ENCODE data around the gene OR5B21. TPM values are rescaled to one million over a fixed set of nuclear protein-coding genes. Genes with fewer than 3 reads are reported as not detected.
A peak's percentile ranks its signal among the peaks of the same experiment; 100 is the strongest.

The OR5B21 gene
- total RNA-seq, 2 experiments from 2014 or later = not detected

DNA sequence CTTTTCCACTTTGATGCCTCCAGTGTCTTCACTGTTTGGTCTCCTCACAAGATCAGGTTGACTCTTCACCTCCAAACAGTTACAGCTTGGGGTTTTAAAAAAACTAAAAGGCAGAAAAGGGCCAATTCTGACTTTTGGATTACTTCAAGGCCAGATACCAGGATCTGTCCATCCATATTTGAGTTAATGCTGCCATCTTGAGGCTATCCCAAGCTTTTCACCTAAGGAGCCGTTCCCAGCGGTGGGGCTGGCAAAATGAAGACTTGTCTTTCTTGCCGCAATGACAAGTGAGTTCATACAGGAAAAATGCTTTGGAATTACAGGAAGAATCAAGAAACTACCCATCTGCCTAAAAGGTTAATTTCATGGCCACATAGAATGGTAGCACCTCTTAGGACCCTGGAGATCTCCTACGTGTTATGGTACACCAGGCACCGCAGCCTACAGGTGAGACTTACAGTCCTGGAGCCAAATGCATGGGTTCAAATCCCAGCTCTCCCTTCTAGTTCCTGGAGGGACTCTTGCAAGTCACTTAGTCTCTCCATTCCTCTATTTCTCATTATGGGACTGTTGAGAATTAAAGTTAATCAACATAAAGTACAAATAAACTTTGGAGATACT, 6.0 kb upstream of the OR5B21 start:
- Mint-ChIP-seq H3K36me3 (ENCODE audit: low read depth) (peaks cover 1% of the 10 kb centered on the region), H3K4me3 (no peak overlapping the region), H3K27ac (no peak overlapping the region), H3K27me3 (no peaks in the 10 kb centered on the region), H3K4me1 (ENCODE audit: low read depth) (no peaks in the 10 kb centered on the region), H3K9me3 (no peaks in the 10 kb centered on the region)
- POLR2A ChIA-PET = no interaction called here
- CTCF ChIA-PET = interaction anchor here (1.1 to 3.0 kb wide), 2 partner anchors 10 to 1166 kb away, joined by 3 to 28 read pairs; no protein-coding TSS in a partner anchor
- DNase-seq = peak; percentile 35
- ATAC-seq = peak; percentile 58
- intact Hi-C loops (cut with micrococcal nuclease) = no loop called here
- TF ChIP-seq CTCF (IDR thresholded peaks at IDR 0.05) = peak; percentile 47

GRCh38 chr11:58511636-58512035, 3.7 kb upstream of the OR5B21 start:
- Mint-ChIP-seq H3K9me3 (no peaks in the 10 kb centered on the region), H3K27ac (no peak overlapping the region), H3K4me1 (ENCODE audit: low read depth) (peaks cover 8% of the 10 kb centered on the region), H3K27me3 (no peaks in the 10 kb centered on the region), H3K4me3 (no peak overlapping the region), H3K36me3 (ENCODE audit: low read depth) (peaks cover 13% of the 10 kb centered on the region)
- POLR2A ChIA-PET = interaction anchor here (1.5 kb wide), 1 partner anchor 12 kb away, joined by 4 read pairs; no protein-coding TSS in a partner anchor
- TF ChIP-seq CTCF (IDR thresholded peaks at IDR 0.05) = no peak
- DNase-seq (no peak), ATAC-seq (no peak)
- CTCF ChIA-PET = interaction anchor here (1.3 to 3.0 kb wide), 2 partner anchors 8 to 12 kb away, joined by 3 to 28 read pairs; no protein-coding TSS in a partner anchor
- intact Hi-C loops (cut with micrococcal nuclease) = no loop called here

- no peak for TF ChIP-seq CTCF (IDR thresholded peaks at IDR 0.05)
- CTCF ChIA-PET = interaction anchor here (0.9 to 1.4 kb wide), 2 partner anchors 15 to 718 kb away, joined by 3 to 4 read pairs; no protein-coding TSS in a partner anchor
- no peak overlapping the region for H3K4me3 Mint-ChIP-seq
- no peaks in the 10 kb centered on the region for H3K9me3 Mint-ChIP-seq
- intact Hi-C loops (cut with micrococcal nuclease) = no loop called here
- POLR2A ChIA-PET = interaction anchor here (1.2 kb wide), 1 partner anchor 15 kb away, joined by 4 read pairs; no protein-coding TSS in a partner anchor
- H3K36me3 Mint-ChIP-seq (ENCODE audit: low read depth) = peaks cover 13% of the 10 kb centered on the region
- no peak overlapping the region for H3K27ac Mint-ChIP-seq
- no peak for DNase-seq
- no peak for ATAC-seq
- H3K4me1 Mint-ChIP-seq (ENCODE audit: low read depth) = peaks cover 21% of the 10 kb centered on the region
- no peaks in the 10 kb centered on the region for H3K27me3 Mint-ChIP-seq
Measured at GRCh38 chr11:58509748-58510147, 1.8 kb upstream of the OR5B21 start.

DNA sequence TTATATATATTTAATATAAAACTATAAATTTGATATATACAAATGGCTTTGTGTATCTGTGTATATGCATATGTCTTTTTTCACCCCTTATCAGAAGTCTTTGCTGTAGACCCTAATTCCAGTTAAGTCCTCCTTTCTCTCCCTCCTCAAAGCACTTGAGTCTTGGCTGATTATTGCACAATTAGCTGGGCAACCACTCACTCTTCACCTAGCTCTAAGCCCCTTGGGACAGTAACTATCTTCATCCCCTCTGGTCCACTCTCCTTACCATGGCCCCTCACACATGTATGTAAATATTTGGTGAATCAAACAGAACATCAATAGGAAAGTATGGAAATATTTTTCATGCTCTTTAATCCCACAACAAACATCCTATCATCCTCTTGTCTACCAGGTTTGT, 909 bp upstream of the OR5B21 start:
- CTCF ChIA-PET = interaction anchor here (0.9 to 1.4 kb wide), 2 partner anchors 15 to 717 kb away, joined by 3 to 4 read pairs; no protein-coding TSS in a partner anchor
- ATAC-seq = no peak
- no peak overlapping the region for H3K27ac Mint-ChIP-seq
- H3K9me3 Mint-ChIP-seq = no peaks in the 10 kb centered on the region
- H3K36me3 Mint-ChIP-seq (ENCODE audit: low read depth) = peaks cover 15% of the 10 kb centered on the region
- peaks cover 21% of the 10 kb centered on the region for H3K4me1 Mint-ChIP-seq (ENCODE audit: low read depth)
- POLR2A ChIA-PET = interaction anchor here (1.2 kb wide), 1 partner anchor 16 kb away, joined by 4 read pairs; no protein-coding TSS in a partner anchor
- no peak overlapping the region for H3K4me3 Mint-ChIP-seq
- no peak for DNase-seq
- no peak for TF ChIP-seq CTCF (IDR thresholded peaks at IDR 0.05)
- no peaks in the 10 kb centered on the region for H3K27me3 Mint-ChIP-seq
- intact Hi-C loops (cut with micrococcal nuclease) = no loop called here

- DNase-seq (no peak), ATAC-seq (no peak)
- ChIA-PET CTCF (interaction anchor here (1.2 kb wide), 1 partner anchor 17 kb away, joined by 5 read pairs; no protein-coding TSS in a partner anchor), POLR2A (no interaction called here)
- Mint-ChIP-seq H3K36me3 (ENCODE audit: low read depth) (peaks cover 17% of the 10 kb centered on the region), H3K9me3 (no peaks in the 10 kb centered on the region), H3K4me1 (ENCODE audit: low read depth) (peaks cover 21% of the 10 kb centered on the region), H3K27me3 (no peaks in the 10 kb centered on the region), H3K4me3 (no peak overlapping the region), H3K27ac (peak overlapping the region; percentile 23)
- intact Hi-C loops (cut with micrococcal nuclease) = no loop called here
- no peak for TF ChIP-seq CTCF (IDR thresholded peaks at IDR 0.05)
Measured at GRCh38 chr11:58507355-58507754, 550 bp downstream of the OR5B21 start.
